Right atrium auricular region (tissue), 2 donors: ENCODE results near the gene FNBP1. TPM values are rescaled to one million over a fixed set of nuclear protein-coding genes. Genes with fewer than 3 reads are reported as not detected.

Experiments
- DNase-seq: peaks from one replicate; pipeline ENCODE4 v3.0.0-alpha.2; 2019; ENCODE audit warnings: low spot score
- H3K27ac ChIP-seq, 2 donors: fragments of 200-600 bp; sonication (generic); 1 replicate in 1 of 2; 2 replicates in 1 of 2; pipeline ENCODE4 v1.5.1; 2016 to 2019
- H3K27me3 ChIP-seq, 2 donors: fragments of 200-600 bp; sonication (generic); one replicate each; pipeline versions ENCODE4 v1.5.1 to v1.6.0; 2017 to 2019
- H3K36me3 ChIP-seq: fragments of 200-600 bp; sonication (generic); one replicate; pipeline ENCODE4 v1.5.1; 2016
- H3K4me1 ChIP-seq, 2 donors: fragments of 200-600 bp; sonication (generic); one replicate each; pipeline versions ENCODE4 v1.5.1 to v1.6.0; 2017 to 2019
- H3K4me3 ChIP-seq, 2 donors: fragments of 200-600 bp; sonication (generic); 1 replicate in 1 of 2; 2 replicates in 1 of 2; pipeline ENCODE4 v1.5.1; 2017 to 2019; ENCODE audit warnings: mild to moderate bottlenecking in 1 of 2, moderate library complexity in 1 of 2
- H3K9me3 ChIP-seq, 2 donors: fragments of 200-600 bp; sonication (generic); one replicate each; pipeline ENCODE4 v1.5.1; 2019
- total RNA-seq, 2 donors: library from RNA; depleted of rRNA; stranded (reverse); fragments of >200 nt; gene quantifications; one replicate each; pipeline ENCODE4 v1.1.0, GENCODE V29; 2016
- TF ChIP-seq, protein P1 (sequence below), 2 donors: fragments of 200-600 bp; sonication (generic); IDR thresholded peaks; one replicate each; pipeline ENCODE4 v1.5.1; 2019; ENCODE audit warnings: antibody characterized with exemption in 2 of 2

FNBP1 gene
- 10 to 100 TPM; 18.0 to 24.1 TPM for total RNA-seq

DNA sequence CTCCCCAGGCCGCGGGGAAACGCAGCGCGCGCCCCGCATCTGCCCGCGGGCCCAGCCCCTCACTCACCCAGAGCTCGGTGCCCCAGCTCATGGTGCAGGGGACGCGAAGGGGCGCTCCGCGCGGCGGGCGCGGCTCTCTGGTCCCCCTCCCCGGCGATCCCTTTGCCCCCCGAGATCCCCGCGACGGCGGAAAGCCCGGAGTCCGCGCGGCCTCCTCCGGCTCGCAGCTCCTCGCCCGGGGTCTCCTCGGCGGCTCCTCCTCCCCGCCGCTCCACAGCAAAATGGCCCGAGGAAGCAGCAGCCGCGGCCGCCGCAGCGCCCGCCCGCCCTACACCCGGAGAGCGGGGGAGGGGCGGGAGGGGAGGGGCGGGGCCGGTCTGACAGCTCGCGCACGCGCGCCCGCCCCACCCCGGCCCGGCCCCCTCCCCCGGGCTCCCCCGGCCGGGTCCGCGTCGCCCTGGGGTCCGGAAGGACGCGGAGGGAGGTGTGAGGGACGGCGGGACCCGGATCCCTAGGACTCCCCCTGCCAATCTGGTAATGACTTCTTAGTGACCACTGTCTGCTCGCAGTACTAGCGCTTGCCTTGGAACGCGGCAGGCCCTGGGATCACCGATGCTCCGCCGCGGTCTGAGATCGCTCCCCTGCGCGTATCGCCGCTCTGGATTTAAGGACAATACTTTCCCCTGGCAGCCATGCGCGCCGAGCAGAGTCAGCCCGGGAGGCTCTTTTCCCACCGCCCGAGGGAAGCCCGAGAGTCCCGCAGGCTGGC is at the start of gene FNBP1:
TSS of gene FNBP1 (minus strand) at position 305 of the 769 bp plus-strand sequence. CDS start at position 91, 214 bp downstream.
- Histone ChIP-seq H3K27me3 (no peaks in the 10 kb centered on the region), H3K27ac (peak within 1 kb of the TSS; percentile 84 to 95), H3K4me1 (peaks cover 0 to 28% of the 10 kb centered on the region in 2 donors), H3K36me3 (no peaks in the 10 kb centered on the region), H3K9me3 (no peaks in the 10 kb centered on the region), H3K4me3 (peak within 1 kb of the TSS; percentile 85 to 98)
- peak; percentile 74 for DNase-seq
- TF ChIP-seq, protein P1, sequence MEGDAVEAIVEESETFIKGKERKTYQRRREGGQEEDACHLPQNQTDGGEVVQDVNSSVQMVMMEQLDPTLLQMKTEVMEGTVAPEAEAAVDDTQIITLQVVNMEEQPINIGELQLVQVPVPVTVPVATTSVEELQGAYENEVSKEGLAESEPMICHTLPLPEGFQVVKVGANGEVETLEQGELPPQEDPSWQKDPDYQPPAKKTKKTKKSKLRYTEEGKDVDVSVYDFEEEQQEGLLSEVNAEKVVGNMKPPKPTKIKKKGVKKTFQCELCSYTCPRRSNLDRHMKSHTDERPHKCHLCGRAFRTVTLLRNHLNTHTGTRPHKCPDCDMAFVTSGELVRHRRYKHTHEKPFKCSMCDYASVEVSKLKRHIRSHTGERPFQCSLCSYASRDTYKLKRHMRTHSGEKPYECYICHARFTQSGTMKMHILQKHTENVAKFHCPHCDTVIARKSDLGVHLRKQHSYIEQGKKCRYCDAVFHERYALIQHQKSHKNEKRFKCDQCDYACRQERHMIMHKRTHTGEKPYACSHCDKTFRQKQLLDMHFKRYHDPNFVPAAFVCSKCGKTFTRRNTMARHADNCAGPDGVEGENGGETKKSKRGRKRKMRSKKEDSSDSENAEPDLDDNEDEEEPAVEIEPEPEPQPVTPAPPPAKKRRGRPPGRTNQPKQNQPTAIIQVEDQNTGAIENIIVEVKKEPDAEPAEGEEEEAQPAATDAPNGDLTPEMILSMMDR (IDR thresholded peaks at IDR 0.05), result no peak

DNA sequence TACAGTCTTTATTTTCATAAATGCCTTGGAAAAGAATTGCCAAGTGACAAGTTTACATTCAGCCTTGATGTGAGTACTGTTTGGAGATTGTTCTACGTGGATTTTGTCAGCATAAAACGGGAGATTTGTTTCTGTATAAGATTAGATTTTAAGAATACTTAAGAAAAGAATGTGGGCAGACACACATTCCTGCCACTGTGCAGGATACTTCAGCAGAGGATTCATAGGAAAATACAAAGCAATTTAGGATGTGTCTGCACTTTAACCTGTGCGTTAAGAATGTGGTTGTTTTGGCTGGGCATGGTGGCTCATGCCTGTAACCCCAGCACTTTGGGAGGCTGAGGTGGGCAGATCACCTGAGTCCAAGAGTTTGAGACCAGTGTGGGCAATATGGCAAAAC is 47.9 kb upstream of the FNBP1 start:
- Histone ChIP-seq H3K9me3 (no peaks in the 10 kb centered on the region), H3K27ac (no peak overlapping the region), H3K4me1 (no peaks in the 10 kb centered on the region), H3K27me3 (no peaks in the 10 kb centered on the region), H3K4me3 (no peak overlapping the region), H3K36me3 (peaks cover 74% of the 10 kb centered on the region)
- no peak for DNase-seq
- TF ChIP-seq, protein P1 (IDR thresholded peaks at IDR 0.05), result no peak

DNA sequence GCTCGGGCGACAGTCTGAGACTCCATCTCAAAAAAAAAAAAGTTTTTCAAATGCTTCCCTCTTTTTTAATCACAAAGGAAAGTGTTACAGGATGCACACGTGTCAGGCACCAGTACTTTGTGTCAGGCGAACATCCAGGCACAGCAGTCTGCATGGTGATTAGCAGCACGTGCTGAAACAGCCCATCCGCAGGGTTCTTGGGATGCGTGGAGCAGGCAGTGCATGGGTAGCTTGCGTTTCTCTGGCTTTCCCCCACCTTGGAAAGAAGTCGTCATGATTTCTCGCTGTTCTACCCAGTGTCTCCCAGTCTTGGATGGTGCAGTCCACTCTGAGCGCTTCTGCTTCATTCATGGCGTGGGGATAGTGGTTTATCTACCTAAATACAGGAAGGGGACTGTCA is 46.2 kb upstream of the FNBP1 start:
- H3K4me3 ChIP-seq, result no peak overlapping the region
- peaks cover 72% of the 10 kb centered on the region for H3K36me3 ChIP-seq
- DNase-seq, result no peak
- TF ChIP-seq, protein P1 (IDR thresholded peaks at IDR 0.05), result no peak
- no peaks in the 10 kb centered on the region for H3K9me3 ChIP-seq
- H3K27me3 ChIP-seq, result no peaks in the 10 kb centered on the region
- no peaks in the 10 kb centered on the region for H3K4me1 ChIP-seq
- no peak overlapping the region for H3K27ac ChIP-seq

DNA sequence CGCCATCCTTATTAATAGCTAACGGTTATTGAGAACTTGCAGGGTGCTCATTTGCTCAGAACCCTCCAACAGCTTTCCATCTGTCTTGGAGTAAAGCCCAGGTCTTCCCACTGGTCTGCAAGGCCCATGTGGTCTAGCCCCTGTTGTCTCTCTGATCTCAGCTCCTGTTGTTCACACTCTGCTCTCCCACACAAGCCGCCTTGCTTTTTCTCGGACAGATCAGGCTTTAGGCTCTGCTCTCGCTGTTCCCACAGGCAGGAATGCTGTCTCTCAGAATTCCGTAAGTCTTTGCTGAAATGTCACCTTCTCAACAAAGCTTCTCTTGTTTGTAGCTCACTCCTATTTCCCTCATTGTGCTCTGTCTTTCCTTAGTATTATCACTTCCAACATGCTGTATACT is 45.1 kb upstream of the FNBP1 start:
- H3K27ac ChIP-seq, result no peak overlapping the region
- no peak for DNase-seq
- H3K27me3 ChIP-seq, result no peaks in the 10 kb centered on the region
- H3K4me1 ChIP-seq, result no peaks in the 10 kb centered on the region
- TF ChIP-seq, protein P1 (IDR thresholded peaks at IDR 0.05), result no peak
- no peaks in the 10 kb centered on the region for H3K9me3 ChIP-seq
- H3K4me3 ChIP-seq, result no peak overlapping the region
- peaks cover 73% of the 10 kb centered on the region for H3K36me3 ChIP-seq

DNA sequence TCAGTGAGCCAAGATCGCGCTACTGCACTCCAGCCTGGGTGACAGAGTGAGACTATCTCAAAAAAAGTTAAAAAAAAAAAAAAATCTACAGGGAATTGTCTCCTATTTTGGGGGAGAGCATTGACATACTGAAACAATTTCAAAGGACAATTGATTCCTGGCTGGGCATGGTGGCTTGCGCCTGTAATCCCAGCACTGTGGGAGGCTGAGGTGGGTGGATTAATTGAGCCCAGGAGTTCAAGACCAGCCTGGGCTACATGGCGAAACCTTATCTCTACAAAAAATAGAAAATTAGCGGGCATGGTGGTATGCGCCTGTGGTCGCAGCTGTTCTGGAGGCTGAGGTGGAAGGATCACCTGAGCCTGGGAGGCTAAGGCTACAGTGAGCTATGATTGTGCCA is 41.3 kb upstream of the FNBP1 start:
- no peaks in the 10 kb centered on the region for H3K9me3 ChIP-seq
- TF ChIP-seq, protein P1 (IDR thresholded peaks at IDR 0.05), result no peak
- H3K27me3 ChIP-seq, result no peaks in the 10 kb centered on the region
- no peak overlapping the region for H3K27ac ChIP-seq
- H3K4me1 ChIP-seq, result no peaks in the 10 kb centered on the region
- H3K4me3 ChIP-seq, result no peak overlapping the region
- no peak for DNase-seq
- H3K36me3 ChIP-seq, result peaks cover 79% of the 10 kb centered on the region

DNA sequence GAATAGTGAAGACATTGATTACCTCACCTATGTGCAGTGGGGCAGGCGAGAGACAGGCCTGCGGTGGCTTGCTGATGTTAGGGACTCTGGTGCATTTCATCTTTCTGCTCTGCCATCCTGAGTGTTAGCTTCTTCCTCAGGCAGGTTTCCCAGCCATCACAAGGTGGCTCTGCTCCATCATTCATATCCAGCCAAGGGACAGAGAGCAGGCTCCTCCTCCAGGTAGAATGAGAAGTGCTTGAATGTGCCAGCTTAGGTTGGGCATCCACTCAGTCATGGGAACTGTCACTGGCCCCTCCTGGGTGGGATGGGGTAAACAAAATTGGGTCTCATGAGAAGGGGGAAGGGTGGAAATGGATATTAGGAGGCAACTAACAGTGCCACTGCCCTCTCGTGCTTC is 35.6 kb upstream of the FNBP1 start:
- TF ChIP-seq, protein P1 (IDR thresholded peaks at IDR 0.05), result no peak
- Histone ChIP-seq H3K27me3 (no peaks in the 10 kb centered on the region), H3K9me3 (no peaks in the 10 kb centered on the region), H3K27ac (no peak overlapping the region), H3K4me1 (peaks cover 0 to 15% of the 10 kb centered on the region in 2 donors), H3K36me3 (peaks cover 70% of the 10 kb centered on the region), H3K4me3 (no peak overlapping the region)
- no peak for DNase-seq
